Panc1 (cell line): Measurements from ENCODE around the gene RSRC2.

Experiments used
- POLR2AphosphoS5 ChIP-seq: IDR thresholded peaks from 2 replicates; pipeline ENCODE4 v1.6.1; 2012; ENCODE audit warnings: mild to moderate bottlenecking, low read depth, low read length, moderate library complexity
- TCF7L2 ChIP-seq: IDR thresholded peaks from 2 replicates; pipeline ENCODE4 v1.6.1; 2011; ENCODE audit warnings: mild to moderate bottlenecking, low read depth, low read length, inconsistent platforms
- TF ChIP-seq, protein P1 (sequence below): fragments of 450-650 bp; IDR thresholded peaks from 2 replicates; pipeline ENCODE4 v1.5.1; 2017; ENCODE audit warnings: mild to moderate bottlenecking

DNA sequence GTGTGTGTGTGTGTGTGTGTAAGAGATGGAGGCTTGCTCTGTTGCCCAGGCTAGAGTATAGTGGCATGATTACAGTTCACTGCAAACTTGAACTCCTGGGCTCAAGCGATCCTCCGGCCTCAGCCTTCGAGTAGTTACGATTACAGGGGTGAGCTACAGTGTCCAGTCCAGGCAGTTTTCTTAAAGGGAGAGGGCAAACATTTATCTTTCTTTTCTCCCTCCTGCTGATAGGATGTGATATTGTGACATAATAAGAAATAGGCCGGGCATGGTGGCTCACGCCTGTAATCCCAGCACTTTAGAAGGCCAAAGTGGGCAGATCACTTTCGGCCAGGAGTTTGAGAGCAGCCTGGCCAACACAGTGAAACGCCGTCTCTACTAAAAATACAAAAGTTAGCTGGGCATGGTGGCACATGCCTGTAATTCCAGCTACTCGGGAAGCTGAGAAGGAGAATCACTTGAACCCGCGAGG, 72.5 kb downstream of the RSRC2 start:
- TF ChIP-seq, protein P1, sequence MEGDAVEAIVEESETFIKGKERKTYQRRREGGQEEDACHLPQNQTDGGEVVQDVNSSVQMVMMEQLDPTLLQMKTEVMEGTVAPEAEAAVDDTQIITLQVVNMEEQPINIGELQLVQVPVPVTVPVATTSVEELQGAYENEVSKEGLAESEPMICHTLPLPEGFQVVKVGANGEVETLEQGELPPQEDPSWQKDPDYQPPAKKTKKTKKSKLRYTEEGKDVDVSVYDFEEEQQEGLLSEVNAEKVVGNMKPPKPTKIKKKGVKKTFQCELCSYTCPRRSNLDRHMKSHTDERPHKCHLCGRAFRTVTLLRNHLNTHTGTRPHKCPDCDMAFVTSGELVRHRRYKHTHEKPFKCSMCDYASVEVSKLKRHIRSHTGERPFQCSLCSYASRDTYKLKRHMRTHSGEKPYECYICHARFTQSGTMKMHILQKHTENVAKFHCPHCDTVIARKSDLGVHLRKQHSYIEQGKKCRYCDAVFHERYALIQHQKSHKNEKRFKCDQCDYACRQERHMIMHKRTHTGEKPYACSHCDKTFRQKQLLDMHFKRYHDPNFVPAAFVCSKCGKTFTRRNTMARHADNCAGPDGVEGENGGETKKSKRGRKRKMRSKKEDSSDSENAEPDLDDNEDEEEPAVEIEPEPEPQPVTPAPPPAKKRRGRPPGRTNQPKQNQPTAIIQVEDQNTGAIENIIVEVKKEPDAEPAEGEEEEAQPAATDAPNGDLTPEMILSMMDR, result no peak
- TF ChIP-seq POLR2AphosphoS5, result no peak
- no peak for TF ChIP-seq TCF7L2
